GM12891 (cell line): ENCODE results near the gene CRACR2B.

Experiments
- POLR2A ChIP-seq: IDR thresholded peaks from 2 replicates; pipeline ENCODE4 v1.6.1; 2011; ENCODE audit warnings: low read depth, low read length, control low read depth
- POLR2AphosphoS5 ChIP-seq: IDR thresholded peaks from 2 replicates; pipeline ENCODE4 v1.6.1; 2011; ENCODE audit warnings: low read depth, low read length, control low read depth
- POU2F2 ChIP-seq: IDR thresholded peaks from 2 replicates; pipeline ENCODE4 v1.6.1; 2011; ENCODE audit warnings: low read depth, mild to moderate bottlenecking, control low read depth, low read length, moderate library complexity
- SPI1 ChIP-seq: IDR thresholded peaks from 2 replicates; pipeline ENCODE4 v1.6.1; 2011; ENCODE audit warnings: low read depth, low read length, control low read depth
- TAF1 ChIP-seq: IDR thresholded peaks from 2 replicates; pipeline ENCODE4 v1.6.1; 2011; ENCODE audit warnings: low read depth, low read length, control low read depth

GRCh38 chr11:830295-831117 is 2.8 kb downstream of the CRACR2B start:
- TF ChIP-seq POLR2A: no peak
- no peak for TF ChIP-seq POLR2AphosphoS5
- TF ChIP-seq SPI1: no peak
- TF ChIP-seq TAF1: no peak
- no peak for TF ChIP-seq POU2F2
